Testis (tissue), 3 donors: ENCODE data around the gene CSMD2. TPM values are rescaled to one million over a fixed set of nuclear protein-coding genes. Genes with fewer than 3 reads are reported as not detected.

Source experiments
- DNase-seq: peaks from one replicate; pipeline ENCODE4 v3.0.0-alpha.2; 2019
- H3K27ac ChIP-seq, 2 donors: fragments of 200-600 bp; sonication (generic); one replicate each; pipeline ENCODE4 v1.5.1; 2019
- H3K27me3 ChIP-seq: fragments of 200-600 bp; sonication (generic); one replicate; pipeline ENCODE4 v1.5.1; 2019
- H3K36me3 ChIP-seq: fragments of 200-600 bp; sonication (generic); one replicate; pipeline ENCODE4 v1.5.1; 2017; ENCODE audit warnings: low read depth; ENCODE audit errors: missing control alignments
- H3K4me1 ChIP-seq: fragments of 200-600 bp; sonication (generic); one replicate; pipeline ENCODE4 v1.5.1; 2019
- H3K4me3 ChIP-seq, 2 donors: fragments of 200-600 bp; sonication (generic); one replicate each; pipeline ENCODE4 v1.5.1; 2017 to 2019
- H3K9me3 ChIP-seq: fragments of 200-600 bp; sonication (generic); one replicate; pipeline ENCODE4 v1.5.1; 2017
- CTCF ChIP-seq, 3 experiments: fragments of 450-650 bp in 2 of 3; fragments of 200-600 bp in 1 of 3; sonication (generic) in 1 of 3; IDR thresholded peaks; one replicate each; pipeline ENCODE4 v1.5.1; 2016 to 2019; ENCODE audit warnings: antibody characterized with exemption in 3 of 3, mild to moderate bottlenecking in 2 of 3, moderate library complexity in 1 of 3
- POLR2A ChIP-seq: fragments of 450-650 bp; IDR thresholded peaks from one replicate; pipeline ENCODE4 v1.6.1; 2017; ENCODE audit warnings: antibody characterized with exemption, mild to moderate bottlenecking, moderate library complexity
- WGBS, 2 donors: methylation state at CpG; one replicate each; pipeline ENCODE4 v1.1.5; 2018; 5-methylcytosine and 5-hydroxymethylcytosine counted together
- intact Hi-C: fragments of 100-400 bp; cut with DNase I; formaldehyde crosslinking; loops from one replicate; pipeline ENCODE4 v1.15.1; 2023; ENCODE audit warnings: low total_unique reads
- polyA plus RNA-seq: library from polyadenylated mRNA; stranded (reverse); fragments of 350-450 nt; fragmentation: Illumina TruSeq; extraction: RNeasy Lipid Tissue Mini Kit (QIAGEN cat#74804); gene quantifications from one replicate; pipeline ENCODE4 v1.2.3, GENCODE V29; 2014; ENCODE audit warnings: low read depth, low replicate concordance; ENCODE audit not compliant: insufficient read depth
- total RNA-seq, 2 donors: library from RNA; depleted of rRNA; stranded (reverse); fragments of >200 nt; gene quantifications; one replicate each; pipeline ENCODE4 v1.2.3, GENCODE V29; 2016

Gene CSMD2
- total and polyA plus RNA-seq, 3 donors from 2014 or later: 1.2 to 3.8 (median 2.7) TPM

- H3K27ac ChIP-seq: no peak overlapping the region
- no peak overlapping the region for H3K4me3 ChIP-seq
- H3K36me3 ChIP-seq: no peaks in the 10 kb centered on the region
- 75 to 84% methylated on average over 1 of the region's 1 CpG for WGBS, 2 donors
- TF ChIP-seq POLR2A (no peak), CTCF (IDR thresholded peaks at IDR 0.05) (no peak)
- intact Hi-C loops: no loop called here
- no peaks in the 10 kb centered on the region for H3K4me1 ChIP-seq
- no peaks in the 10 kb centered on the region for H3K9me3 ChIP-seq
- H3K27me3 ChIP-seq: no peaks in the 10 kb centered on the region
- DNase-seq: no peak
Measured at GRCh38 chr1:34049994-34050393, 115.0 kb downstream of the CSMD2 start.

- H3K4me1 ChIP-seq: no peaks in the 10 kb centered on the region
- no peak overlapping the region for H3K27ac ChIP-seq
- no peaks in the 10 kb centered on the region for H3K9me3 ChIP-seq
- no peak overlapping the region for H3K4me3 ChIP-seq
- TF ChIP-seq POLR2A (no peak), CTCF (IDR thresholded peaks at IDR 0.05) (no peak)
- 46 to 48% methylated on average over 2 of the region's 2 CpGs for WGBS, 2 donors
- H3K36me3 ChIP-seq: no peaks in the 10 kb centered on the region
- intact Hi-C loops: no loop called here
- no peaks in the 10 kb centered on the region for H3K27me3 ChIP-seq
- DNase-seq: no peak
Measured at GRCh38 chr1:34049477-34049876, 115.6 kb downstream of the CSMD2 start.

- Histone ChIP-seq H3K27me3 (no peaks in the 10 kb centered on the region), H3K4me3 (no peak overlapping the region), H3K27ac (no peak overlapping the region), H3K36me3 (no peaks in the 10 kb centered on the region), H3K9me3 (no peaks in the 10 kb centered on the region), H3K4me1 (peaks cover 6% of the 10 kb centered on the region)
- no peak for DNase-seq
- no peak for TF ChIP-seq POLR2A
- no peak for TF ChIP-seq CTCF (IDR thresholded peaks at IDR 0.05)
- 53 to 59% methylated on average over 7 of the region's 7 CpGs for WGBS, 2 donors
- intact Hi-C loops: no loop called here
Measured at GRCh38 chr1:34037856-34038255, 127.2 kb downstream of the CSMD2 start.

- Histone ChIP-seq H3K4me3 (no peak overlapping the region), H3K27me3 (no peaks in the 10 kb centered on the region), H3K9me3 (no peaks in the 10 kb centered on the region), H3K27ac (no peak overlapping the region), H3K4me1 (peaks cover 6% of the 10 kb centered on the region), H3K36me3 (no peaks in the 10 kb centered on the region)
- 87 to 91% methylated on average over 8 of the region's 8 CpGs for WGBS, 2 donors
- TF ChIP-seq CTCF (IDR thresholded peaks at IDR 0.05) (no peak), POLR2A (no peak)
- DNase-seq: no peak
- intact Hi-C loops: no loop called here
Measured at GRCh38 chr1:34037109-34037508, 127.9 kb downstream of the CSMD2 start.

- no peaks in the 10 kb centered on the region for H3K27me3 ChIP-seq
- WGBS, 2 donors: 85 to 89% methylated on average over 5 of the region's 5 CpGs
- intact Hi-C loops: no loop called here
- DNase-seq: no peak
- TF ChIP-seq CTCF (IDR thresholded peaks at IDR 0.05) (no peak), POLR2A (no peak)
- no peaks in the 10 kb centered on the region for H3K9me3 ChIP-seq
- H3K36me3 ChIP-seq: no peaks in the 10 kb centered on the region
- no peak overlapping the region for H3K4me3 ChIP-seq
- H3K27ac ChIP-seq: no peak overlapping the region
- peaks cover 6% of the 10 kb centered on the region for H3K4me1 ChIP-seq
Measured at GRCh38 chr1:34034036-34034435, 131.0 kb downstream of the CSMD2 start.
